ELR (cell line): ENCODE measurements around the gene MAPK8IP3.
A peak's percentile ranks its signal among the peaks of the same experiment; 100 is the strongest.
"Not testable (repeated sequence)": the region's sequence is repeated elsewhere in the genome, so short reads cannot be mapped to it uniquely, and the experiment has no call there.

Source experiments
- DNase-seq: peaks from one replicate; pipeline ENCODE4 v3.0.0-alpha.2; 2015; ENCODE audit warnings: low read depth

Gene MAPK8IP3

GRCh38 chr16:1787322-1788094 is 81.5 kb downstream of the MAPK8IP3 start:
- DNase-seq = no peak

- DNase-seq = no peak
Measured at GRCh38 chr16:1788095-1788707, 82.2 kb downstream of the MAPK8IP3 start.

- no peak for DNase-seq
Measured at GRCh38 chr16:1788708-1789100, 82.7 kb downstream of the MAPK8IP3 start.

- DNase-seq = no peak
Measured at GRCh38 chr16:1789643-1790045, 83.6 kb downstream of the MAPK8IP3 start.

- DNase-seq = no peak
Measured at GRCh38 chr16:1790261-1790610, 84.2 kb downstream of the MAPK8IP3 start.

- DNase-seq = no peak
Measured at GRCh38 chr16:1790611-1791255, 84.7 kb downstream of the MAPK8IP3 start.

GRCh38 chr16:1791256-1791942 is 85.4 kb downstream of the MAPK8IP3 start:
- no peak for DNase-seq

- no peak for DNase-seq
Measured at GRCh38 chr16:1791943-1792812, 86.2 kb downstream of the MAPK8IP3 start.

- DNase-seq = no peak
Measured at GRCh38 chr16:1792836-1793577, 87.0 kb downstream of the MAPK8IP3 start.

GRCh38 chr16:1793578-1794220 is 87.7 kb downstream of the MAPK8IP3 start, which contains the start of gene IGFALS:
Gene IGFALS, minus strand, starts transcription at chr16:1793705. Its CDS starts 53 bp downstream, at chr16:1793652.
- DNase-seq = no peak

- no peak for DNase-seq
Measured at GRCh38 chr16:1794221-1794871, 88.4 kb downstream of the MAPK8IP3 start.

GRCh38 chr16:1794908-1795666 is 89.1 kb downstream of the MAPK8IP3 start:
- no peak for DNase-seq

- DNase-seq = not testable (repeated sequence)
Measured at GRCh38 chr16:1799263-1799662, 93.3 kb downstream of the MAPK8IP3 start.

- peak; percentile 26 for DNase-seq
Measured at GRCh38 chr16:1800701-1801100, 94.7 kb downstream of the MAPK8IP3 start.

GRCh38 chr16:1807626-1808025 is 101.6 kb downstream of the MAPK8IP3 start:
- no peak for DNase-seq

GRCh38 chr16:1808691-1809090 is 102.7 kb downstream of the MAPK8IP3 start:
- no peak for DNase-seq

GRCh38 chr16:1809281-1809801 is 103.3 kb downstream of the MAPK8IP3 start:
- DNase-seq = no peak

- no peak for DNase-seq
Measured at GRCh38 chr16:1810106-1810505, 104.1 kb downstream of the MAPK8IP3 start.

- DNase-seq = no peak
Measured at GRCh38 chr16:1810536-1810935, 104.5 kb downstream of the MAPK8IP3 start.
